ENCODE data around the gene TBL1XR1. TPM values are rescaled to one million over a fixed set of nuclear protein-coding genes. Genes with fewer than 3 reads are reported as not detected.

TBL1XR1 gene
- total and polyA plus RNA-seq, 5 donors: 31.4 to 145 (median 140) TPM

DNA sequence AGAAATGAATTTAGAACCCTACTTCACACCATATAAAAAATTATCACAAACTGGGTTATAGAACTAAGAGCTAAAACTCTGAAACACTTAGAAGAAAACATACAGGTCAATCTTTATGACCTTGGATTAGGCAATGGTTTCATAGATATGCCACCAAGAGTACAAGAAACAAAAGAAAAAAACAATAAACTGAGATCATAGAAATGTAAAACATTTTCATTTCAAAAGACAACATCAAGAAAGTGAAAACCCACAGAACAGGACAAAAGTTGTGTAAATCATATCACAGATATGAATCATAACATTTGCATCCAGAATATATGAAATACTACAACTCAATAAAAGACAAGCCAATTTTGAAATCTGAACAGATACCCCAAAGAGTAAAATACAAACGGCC, 72.4 kb downstream of the TBL1XR1 start:
- peaks cover 4% of the 10 kb centered on the region for H3K4me1 ChIP-seq (ENCODE audit: control insufficient read depth, insufficient read depth, low read length)
- DNase-seq: no peak
- no peak overlapping the region for H3K4me3 ChIP-seq (ENCODE audit: low read length)
- intact Hi-C loops (cut with DNase I): no loop called here
- H3K9me3 ChIP-seq (ENCODE audit: control insufficient read depth, low read length): no peaks in the 10 kb centered on the region
- WGBS: 61% methylated on average over 1 of the region's 1 CpG
- no peak overlapping the region for H3K27ac ChIP-seq (ENCODE audit: low read length)
- ATAC-seq: no peak
- H3K27me3 ChIP-seq (ENCODE audit: control insufficient read depth, insufficient read depth): no peaks in the 10 kb centered on the region

DNA sequence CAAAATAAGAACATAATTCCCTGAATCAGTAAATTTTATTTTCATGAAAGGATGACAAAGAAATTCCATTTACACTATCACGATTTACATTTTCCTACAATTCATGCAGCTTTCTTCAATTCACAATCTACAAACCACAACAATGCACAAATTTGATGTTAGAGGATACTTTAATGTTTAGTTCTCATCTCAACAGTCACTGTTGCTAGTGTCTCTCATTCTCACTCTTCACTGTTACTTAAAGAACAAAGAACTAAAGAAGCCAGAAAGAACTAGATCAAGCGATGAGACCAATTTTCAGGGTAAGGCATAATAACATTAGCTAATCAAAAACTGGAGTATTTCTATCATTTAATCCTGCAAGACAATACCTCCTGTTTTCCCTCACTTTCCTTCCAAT, 73.5 kb downstream of the TBL1XR1 start:
- no peaks in the 10 kb centered on the region for H3K27me3 ChIP-seq (ENCODE audit: control insufficient read depth, insufficient read depth)
- no peak overlapping the region for H3K27ac ChIP-seq (ENCODE audit: low read length)
- DNase-seq: no peak
- ATAC-seq: no peak
- no peaks in the 10 kb centered on the region for H3K9me3 ChIP-seq (ENCODE audit: control insufficient read depth, low read length)
- H3K4me1 ChIP-seq (ENCODE audit: control insufficient read depth, insufficient read depth, low read length): peaks cover 2% of the 10 kb centered on the region
- intact Hi-C loops (cut with DNase I): no loop called here
- 91% methylated on average over 2 of the region's 2 CpGs for WGBS
- H3K4me3 ChIP-seq (ENCODE audit: low read length): no peak overlapping the region

DNA sequence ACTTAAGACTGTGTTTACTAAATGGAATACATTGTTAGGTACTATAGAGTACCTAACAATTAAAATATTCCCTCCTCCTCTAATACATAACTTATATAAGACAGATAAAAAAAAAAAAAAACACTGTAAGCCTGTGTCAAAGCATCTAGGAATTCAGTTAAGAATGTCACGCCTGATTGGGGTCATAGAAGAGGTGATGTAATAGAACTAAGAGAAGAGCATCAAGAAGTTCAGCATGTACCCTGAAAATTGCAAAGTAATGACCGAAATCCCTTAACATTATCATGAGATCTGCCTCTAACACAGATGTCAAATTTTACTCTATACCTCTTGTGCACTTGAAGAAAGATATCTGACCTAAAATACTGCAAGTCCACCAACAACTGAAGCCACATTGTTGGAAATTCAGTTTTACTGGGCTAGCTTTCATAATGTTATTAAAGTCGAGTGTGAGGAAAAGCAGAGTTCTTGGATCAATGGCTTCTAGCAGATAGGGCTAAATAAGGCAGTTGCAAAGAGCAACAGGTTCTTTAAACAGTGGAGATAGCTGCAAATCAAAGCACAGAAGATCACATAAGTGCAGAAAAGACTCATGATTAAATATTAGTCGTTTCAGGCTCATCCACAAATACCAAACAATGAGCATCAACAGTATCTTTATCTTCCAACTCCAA, 75.0 kb downstream of the TBL1XR1 start:
- no peak for DNase-seq
- Histone ChIP-seq H3K27me3 (ENCODE audit: control insufficient read depth, insufficient read depth) (no peaks in the 10 kb centered on the region), H3K4me1 (ENCODE audit: control insufficient read depth, insufficient read depth, low read length) (no peaks in the 10 kb centered on the region), H3K27ac (ENCODE audit: low read length) (no peak overlapping the region), H3K9me3 (ENCODE audit: control insufficient read depth, low read length) (no peaks in the 10 kb centered on the region), H3K4me3 (ENCODE audit: low read length) (no peak overlapping the region)
- no peak for ATAC-seq
- intact Hi-C loops (cut with DNase I): no loop called here
- 60% methylated on average over 4 of the region's 4 CpGs for WGBS

DNA sequence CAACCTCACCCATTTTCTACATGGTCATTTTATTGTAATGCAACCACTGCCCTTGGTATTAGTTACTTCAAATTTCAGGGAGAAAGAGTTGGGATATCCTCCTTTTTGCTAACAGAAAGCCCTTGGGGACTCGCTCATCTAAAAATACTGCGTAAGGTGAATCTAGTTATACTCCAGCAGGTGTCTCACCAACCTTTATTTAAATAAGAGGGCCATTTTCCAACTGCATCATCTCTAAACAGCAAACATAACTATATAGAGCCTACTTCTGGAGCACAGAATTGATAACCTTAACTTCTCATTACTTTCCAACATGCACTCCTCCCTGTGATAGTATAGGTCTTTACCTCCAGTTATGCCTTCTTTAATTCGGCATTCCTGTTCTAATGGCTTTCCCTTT, 77.5 kb downstream of the TBL1XR1 start:
- no peak overlapping the region for H3K27ac ChIP-seq (ENCODE audit: low read length)
- DNase-seq: no peak
- H3K27me3 ChIP-seq (ENCODE audit: control insufficient read depth, insufficient read depth): no peaks in the 10 kb centered on the region
- peaks cover 4% of the 10 kb centered on the region for H3K4me1 ChIP-seq (ENCODE audit: control insufficient read depth, insufficient read depth, low read length)
- intact Hi-C loops (cut with DNase I): no loop called here
- 90% methylated on average over 3 of the region's 3 CpGs for WGBS
- H3K9me3 ChIP-seq (ENCODE audit: control insufficient read depth, low read length): no peaks in the 10 kb centered on the region
- no peak overlapping the region for H3K4me3 ChIP-seq (ENCODE audit: low read length)
- no peak for ATAC-seq

DNA sequence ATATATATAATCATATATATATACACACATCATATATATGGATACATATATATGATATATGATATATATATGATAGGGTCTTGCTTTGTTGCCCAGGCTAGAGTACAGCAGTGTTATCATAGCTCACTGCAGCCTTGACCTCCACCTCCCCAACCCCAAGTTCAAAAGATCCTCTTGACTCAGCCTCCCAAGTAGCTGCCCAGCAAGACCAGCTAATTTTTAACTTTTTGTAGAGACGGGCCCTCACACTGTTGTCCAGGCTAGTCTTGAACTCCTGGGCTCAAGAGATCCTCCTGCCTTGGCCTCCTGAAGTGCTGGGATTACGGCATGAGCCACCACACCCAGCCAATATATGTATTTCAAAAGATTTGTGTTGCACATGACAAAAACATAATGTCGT, 83.0 kb downstream of the TBL1XR1 start:
- peaks cover 6% of the 10 kb centered on the region for H3K4me1 ChIP-seq (ENCODE audit: control insufficient read depth, insufficient read depth, low read length)
- no peak overlapping the region for H3K4me3 ChIP-seq (ENCODE audit: low read length)
- H3K27me3 ChIP-seq (ENCODE audit: control insufficient read depth, insufficient read depth): no peaks in the 10 kb centered on the region
- H3K9me3 ChIP-seq (ENCODE audit: control insufficient read depth, low read length): no peaks in the 10 kb centered on the region
- ATAC-seq (no peak), DNase-seq (no peak)
- H3K27ac ChIP-seq (ENCODE audit: low read length): no peak overlapping the region
- intact Hi-C loops (cut with DNase I): no loop called here
- WGBS: 66% methylated on average over 3 of the region's 3 CpGs

DNA sequence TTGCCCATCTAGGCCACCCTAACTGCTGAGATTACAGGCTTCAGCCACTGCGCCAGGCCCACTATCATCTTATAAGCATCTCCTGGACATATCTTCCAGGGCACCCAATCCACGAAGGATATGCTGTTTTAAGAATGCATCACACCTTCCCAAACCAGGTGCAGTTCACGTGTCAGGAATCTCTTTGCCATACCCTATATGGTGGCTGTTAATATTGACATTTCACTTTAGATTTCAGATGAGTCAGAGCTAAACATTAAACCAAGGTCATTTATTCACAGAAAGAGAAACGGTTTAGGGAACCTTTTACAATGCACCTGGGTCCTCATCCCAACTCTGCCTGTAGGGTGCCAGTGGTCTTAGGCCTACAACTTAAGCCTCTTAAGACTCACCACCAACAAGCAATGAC, 85.7 kb downstream of the TBL1XR1 start:
- intact Hi-C loops (cut with DNase I): no loop called here
- ATAC-seq: no peak
- H3K4me1 ChIP-seq (ENCODE audit: control insufficient read depth, insufficient read depth, low read length): peaks cover 8% of the 10 kb centered on the region

DNA sequence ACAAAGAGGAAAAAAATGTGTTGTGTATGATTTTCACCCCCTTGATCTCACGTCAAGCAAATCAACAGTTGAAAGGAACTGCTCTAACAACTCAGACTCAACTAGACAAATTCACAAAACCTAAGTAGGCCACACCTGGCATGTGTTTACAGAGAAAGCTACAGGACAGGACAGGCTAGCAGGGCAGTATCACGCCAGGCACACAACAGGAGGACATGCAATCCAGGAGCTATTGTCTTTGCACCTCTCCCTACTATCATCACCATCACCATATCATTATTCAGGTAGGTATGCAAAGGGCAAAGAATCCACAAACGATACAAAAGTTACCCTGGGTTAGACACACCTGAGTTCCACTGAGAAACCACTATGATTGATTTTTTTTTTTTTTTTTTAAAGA, 86.4 kb downstream of the TBL1XR1 start:
- H3K27ac ChIP-seq (ENCODE audit: low read length): no peak overlapping the region
- WGBS: 80% methylated on average over 3 of the region's 3 CpGs
- intact Hi-C loops (cut with DNase I): no loop called here

More for the DNA sequence above, 85.7 kb downstream of the TBL1XR1 start:
- H3K27me3 ChIP-seq (ENCODE audit: control insufficient read depth, insufficient read depth): no peaks in the 10 kb centered on the region
- 88% methylated on average over 4 of the region's 4 CpGs for WGBS
- no peaks in the 10 kb centered on the region for H3K9me3 ChIP-seq (ENCODE audit: control insufficient read depth, low read length)
- H3K27ac ChIP-seq (ENCODE audit: low read length): no peak overlapping the region
- DNase-seq: no peak
- H3K4me3 ChIP-seq (ENCODE audit: low read length): no peak overlapping the region

DNA sequence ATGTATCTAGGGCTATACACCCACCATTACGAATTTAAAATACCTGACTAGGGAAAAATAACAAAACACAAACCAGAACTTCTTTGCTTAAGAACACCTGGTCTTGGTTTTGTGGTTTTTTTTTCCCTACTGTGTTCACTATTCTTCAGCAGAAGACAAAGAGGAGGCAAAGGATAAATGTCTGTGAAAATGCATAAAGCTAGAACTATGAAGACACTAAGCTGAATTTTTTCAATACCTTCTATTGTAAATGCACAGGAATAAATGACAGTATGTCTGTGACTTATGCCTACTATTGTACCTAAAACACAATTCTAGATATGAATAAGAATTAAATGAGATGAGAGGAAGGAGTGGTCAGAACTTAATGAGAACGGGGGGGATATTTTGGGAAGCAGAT, 86.9 kb downstream of the TBL1XR1 start:
- H3K4me1 ChIP-seq (ENCODE audit: control insufficient read depth, insufficient read depth, low read length): peaks cover 7% of the 10 kb centered on the region
- intact Hi-C loops (cut with DNase I): no loop called here
- WGBS: 58% methylated on average over 2 of the region's 2 CpGs

More for the DNA sequence above, 86.4 kb downstream of the TBL1XR1 start:
- H3K4me1 ChIP-seq (ENCODE audit: control insufficient read depth, insufficient read depth, low read length): peaks cover 8% of the 10 kb centered on the region
- H3K4me3 ChIP-seq (ENCODE audit: low read length): no peak overlapping the region
- no peak for ATAC-seq
- no peaks in the 10 kb centered on the region for H3K9me3 ChIP-seq (ENCODE audit: control insufficient read depth, low read length)
- H3K27me3 ChIP-seq (ENCODE audit: control insufficient read depth, insufficient read depth): no peaks in the 10 kb centered on the region
- no peak for DNase-seq

DNA sequence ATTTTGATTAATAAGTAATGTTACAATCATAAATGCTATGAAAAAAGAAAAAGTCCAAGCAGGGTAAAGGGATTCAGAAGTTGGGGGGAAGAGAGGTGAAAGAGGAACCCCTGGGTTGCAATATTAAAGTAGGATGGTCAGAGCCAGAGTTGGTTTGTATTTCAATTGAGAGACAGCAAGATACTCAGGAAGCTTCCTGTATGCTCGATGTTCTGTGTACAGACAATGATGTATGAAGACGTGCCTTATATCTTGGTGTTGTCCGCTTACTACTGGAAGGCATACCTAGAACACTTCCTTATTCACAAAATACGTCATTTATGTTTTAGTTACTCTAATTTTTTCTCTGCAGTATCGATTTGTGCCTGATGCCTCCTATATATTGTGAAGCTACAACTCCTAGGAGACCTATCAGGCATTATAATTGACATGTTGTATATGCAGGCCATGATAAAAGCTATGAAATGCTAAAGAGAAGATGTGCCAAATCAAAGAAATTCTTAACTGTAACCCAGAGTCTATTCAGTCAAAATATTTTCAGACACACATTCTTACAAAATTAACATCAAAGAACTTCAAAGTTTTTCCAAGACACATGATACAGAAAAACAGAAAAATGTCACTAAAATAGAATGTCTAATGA, 87.5 kb downstream of the TBL1XR1 start:
- Histone ChIP-seq H3K4me1 (ENCODE audit: control insufficient read depth, insufficient read depth, low read length) (peaks cover 6% of the 10 kb centered on the region), H3K9me3 (ENCODE audit: control insufficient read depth, low read length) (no peaks in the 10 kb centered on the region), H3K27ac (ENCODE audit: low read length) (no peak overlapping the region), H3K27me3 (ENCODE audit: control insufficient read depth, insufficient read depth) (no peaks in the 10 kb centered on the region), H3K4me3 (ENCODE audit: low read length) (no peak overlapping the region)
- intact Hi-C loops (cut with DNase I): no loop called here
- 58% methylated on average over 5 of the region's 5 CpGs for WGBS
- DNase-seq: no peak
- ATAC-seq: no peak

More for the DNA sequence above, 86.9 kb downstream of the TBL1XR1 start:
- Histone ChIP-seq H3K9me3 (ENCODE audit: control insufficient read depth, low read length) (no peaks in the 10 kb centered on the region), H3K4me3 (ENCODE audit: low read length) (no peak overlapping the region), H3K27ac (ENCODE audit: low read length) (no peak overlapping the region), H3K27me3 (ENCODE audit: control insufficient read depth, insufficient read depth) (no peaks in the 10 kb centered on the region)
- ATAC-seq: no peak
- DNase-seq: no peak

DNA sequence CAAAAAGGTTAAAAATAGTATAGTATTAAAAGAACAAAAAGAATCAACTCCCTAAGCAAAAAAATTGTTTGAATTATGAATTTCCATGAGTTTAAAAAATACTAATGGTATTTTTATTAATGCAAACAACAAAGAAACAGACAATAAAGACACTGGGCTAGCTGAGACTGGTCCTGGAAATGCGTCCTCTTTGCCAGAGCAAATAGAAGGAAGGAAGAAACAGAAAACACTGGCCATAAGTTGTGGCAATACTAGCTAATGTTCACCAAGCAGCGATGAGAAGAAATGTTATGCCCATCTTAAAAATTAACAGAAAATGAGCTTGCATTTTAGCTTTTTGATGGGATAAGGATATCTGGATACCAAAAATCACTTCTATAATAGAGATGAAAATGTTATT, 88.6 kb downstream of the TBL1XR1 start:
- Histone ChIP-seq H3K4me1 (ENCODE audit: control insufficient read depth, insufficient read depth, low read length) (peaks cover 8% of the 10 kb centered on the region), H3K27me3 (ENCODE audit: control insufficient read depth, insufficient read depth) (no peaks in the 10 kb centered on the region), H3K4me3 (ENCODE audit: low read length) (no peak overlapping the region), H3K9me3 (ENCODE audit: control insufficient read depth, low read length) (no peaks in the 10 kb centered on the region), H3K27ac (ENCODE audit: low read length) (no peak overlapping the region)
- DNase-seq: no peak
- intact Hi-C loops (cut with DNase I): no loop called here
- WGBS: 73% methylated on average over 2 of the region's 2 CpGs
- no peak for ATAC-seq

DNA sequence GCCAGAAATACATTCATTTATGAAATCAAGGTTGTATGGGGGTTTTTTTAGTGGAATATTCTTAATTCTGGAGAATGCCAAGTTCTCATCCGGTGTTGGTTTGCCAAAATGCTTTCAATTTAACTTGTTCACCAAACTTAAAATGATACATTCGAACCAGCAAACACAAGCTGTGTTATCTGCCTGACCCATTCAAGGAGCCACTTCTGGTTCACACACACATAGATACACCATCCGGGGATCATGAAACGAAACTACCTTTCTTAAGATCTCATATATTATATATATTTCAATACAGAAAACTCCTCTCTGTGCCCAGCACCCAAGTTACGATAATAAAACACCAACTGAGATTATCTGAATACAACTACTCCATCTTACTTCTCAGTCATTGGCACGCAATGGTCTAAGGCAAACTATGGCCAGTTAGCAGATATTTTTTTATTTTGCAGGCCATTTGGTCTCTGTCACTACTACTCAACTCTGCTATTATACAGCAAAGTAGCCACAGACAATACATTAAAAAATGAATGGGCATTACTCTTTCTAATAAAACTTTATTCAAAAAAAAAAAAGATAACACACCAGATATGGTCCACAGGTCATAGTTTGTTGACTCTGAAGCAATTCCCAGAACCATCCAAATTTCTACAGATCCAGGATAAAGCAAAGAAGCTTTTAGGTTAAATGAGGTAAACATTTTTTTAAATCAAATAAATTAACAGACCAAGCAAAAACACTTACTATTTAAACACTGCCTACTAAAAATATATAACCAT, 89.6 kb downstream of the TBL1XR1 start:
- H3K27ac ChIP-seq (ENCODE audit: low read length): no peak overlapping the region
- H3K9me3 ChIP-seq (ENCODE audit: control insufficient read depth, low read length): no peaks in the 10 kb centered on the region
- peaks cover 8% of the 10 kb centered on the region for H3K4me1 ChIP-seq (ENCODE audit: control insufficient read depth, insufficient read depth, low read length)
- 74% methylated on average over 6 of the region's 6 CpGs for whole genome bisulfite sequencing
- no peak overlapping the region for H3K4me3 ChIP-seq (ENCODE audit: low read length)
- no peaks in the 10 kb centered on the region for H3K27me3 ChIP-seq (ENCODE audit: control insufficient read depth, insufficient read depth)
- DNase-seq (no peak), ATAC-seq (no peak)
- intact Hi-C loops (cut with DNase I): no loop called here

All from right cardiac atrium (tissue), 5 donors.